ENCODE measurements around the gene TOMM20. TPM values are rescaled to one million over a fixed set of nuclear protein-coding genes. Genes with fewer than 3 reads are reported as not detected.

Gene TOMM20
- total RNA-seq, 1 experiment from 2014 or later, result 197 TPM

DNA sequence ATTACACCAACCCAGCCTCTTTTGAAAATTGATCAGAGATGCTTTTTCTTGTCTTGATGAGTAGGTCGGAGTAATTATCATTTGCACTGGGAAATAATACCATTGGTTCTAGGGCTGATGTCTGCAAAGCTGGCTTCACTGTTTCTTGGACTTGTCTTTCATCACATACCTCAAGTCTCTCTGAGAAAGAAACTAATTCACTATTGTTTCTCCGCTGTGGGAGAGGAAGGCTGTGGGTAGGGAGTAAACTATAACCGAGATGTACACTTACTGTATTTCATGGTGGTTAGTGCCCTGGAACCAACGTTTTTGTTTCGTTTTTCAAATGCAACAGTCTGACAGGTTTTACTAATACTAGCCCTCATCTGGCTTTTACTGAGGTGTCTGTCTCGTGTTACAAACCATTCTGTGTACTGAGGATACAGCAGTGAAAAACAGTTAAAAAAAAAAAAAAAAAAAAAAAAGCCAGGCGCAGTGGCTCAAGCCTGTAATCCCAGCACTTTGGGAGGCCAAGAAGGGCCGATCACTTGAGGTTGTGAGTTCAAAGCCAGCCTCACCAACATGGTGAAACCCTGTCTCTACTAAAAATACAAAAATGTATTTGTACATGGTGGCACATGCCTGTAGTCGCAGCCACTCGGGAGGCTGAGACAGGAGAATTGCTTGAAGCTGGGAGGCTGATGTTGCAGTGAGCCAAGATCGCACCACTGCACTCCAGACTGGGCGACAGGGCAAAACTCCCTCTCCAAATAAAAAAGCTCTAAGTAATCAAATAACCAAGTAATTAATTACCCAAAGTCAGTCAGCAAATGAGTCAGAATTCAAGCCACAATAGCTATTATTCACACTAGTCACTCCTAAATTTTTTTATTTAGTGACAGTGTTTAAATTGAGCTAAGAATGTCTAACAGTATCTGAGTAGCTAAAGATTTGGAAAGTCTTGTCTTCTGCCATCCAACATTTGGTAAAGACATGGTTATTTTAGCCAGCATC lies 23.3 kb downstream of the TOMM20 start:
- Histone ChIP-seq H3K9me3 (ENCODE audit: control insufficient read depth, low read depth, low read length) (no peaks in the 10 kb centered on the region), H3T11ph (ENCODE audit: low read length) (no peak overlapping the region), H3K79me2 (ENCODE audit: insufficient read depth, low read length) (no peaks in the 10 kb centered on the region), H2BK15ac (ENCODE audit: low read depth, low read length) (no peak overlapping the region), H3K4ac (ENCODE audit: low read depth, low read length) (no peak overlapping the region), H3K18ac (ENCODE audit: insufficient read length, low read depth, low read length) (no peak overlapping the region), H4K20me1 (ENCODE audit: control insufficient read depth, insufficient read depth, insufficient read length) (no peaks in the 10 kb centered on the region), H2BK20ac (ENCODE audit: low read depth, low read length, poor library complexity, severe bottlenecking) (no peak overlapping the region), H3K4me2 (ENCODE audit: insufficient read depth, insufficient read length, low read length) (no peak overlapping the region), H2AK5ac (ENCODE audit: insufficient read length, low read length) (no peak overlapping the region), H3K14ac (ENCODE audit: insufficient read depth, low read length) (no peak overlapping the region), H2AFZ (ENCODE audit: low read length) (no peak overlapping the region), H3K4me1 (ENCODE audit: insufficient read depth, low read length) (no peaks in the 10 kb centered on the region), H2BK120ac (ENCODE audit: low read depth, low read length, poor library complexity, severe bottlenecking) (no peak overlapping the region), H3K27ac (ENCODE audit: insufficient read length, low read depth, low read length) (no peak overlapping the region), H3K79me1 (ENCODE audit: insufficient read depth, low read depth, low read length, poor library complexity, severe bottlenecking) (no peaks in the 10 kb centered on the region), H4K5ac (ENCODE audit: insufficient read length, low read depth, low read length) (no peak overlapping the region), H2BK12ac (ENCODE audit: insufficient read length, low read depth, low read length) (no peak overlapping the region), H3K9ac (ENCODE audit: extremely low read depth, insufficient read length, low read length) (no peak overlapping the region), H3K56ac (ENCODE audit: insufficient read length, low read depth, low read length) (no peak overlapping the region), H4K91ac (ENCODE audit: insufficient read length, low read depth, low read length) (no peak overlapping the region), H3K23ac (ENCODE audit: insufficient read length, low read depth, low read length) (no peak overlapping the region), H2BK5ac (ENCODE audit: insufficient read length, low read length) (no peak overlapping the region), H3K27me3 (ENCODE audit: insufficient read depth, low read length) (no peaks in the 10 kb centered on the region), H3K23me2 (ENCODE audit: insufficient read length, low read depth, low read length, poor library complexity, severe bottlenecking) (no peaks in the 10 kb centered on the region), H4K8ac (replicated peaks; ENCODE audit: insufficient read length, low read depth, low read length) (no peak overlapping the region)
- Mint-ChIP-seq H3K36me3 (ENCODE audit: insufficient read depth in 1 of 3, low read depth in 3 of 3) (peaks cover 19 to 32% (median 27%) of the 10 kb centered on the region in 3 experiments; a peak in 6 of 7 replicates), H3K4me1 (peaks cover 16 to 18% of the 10 kb centered on the region in 2 experiments), H3K9me3 (peaks cover 0 to 2% of the 10 kb centered on the region in 2 experiments; a peak in 1 of 5 replicates), H3K27ac (no peak overlapping the region), H3K27me3 (ENCODE audit: low read depth) (peaks cover 7% of the 10 kb centered on the region), H3K4me3 (no peak overlapping the region)
- TF ChIP-seq, protein P1, sequence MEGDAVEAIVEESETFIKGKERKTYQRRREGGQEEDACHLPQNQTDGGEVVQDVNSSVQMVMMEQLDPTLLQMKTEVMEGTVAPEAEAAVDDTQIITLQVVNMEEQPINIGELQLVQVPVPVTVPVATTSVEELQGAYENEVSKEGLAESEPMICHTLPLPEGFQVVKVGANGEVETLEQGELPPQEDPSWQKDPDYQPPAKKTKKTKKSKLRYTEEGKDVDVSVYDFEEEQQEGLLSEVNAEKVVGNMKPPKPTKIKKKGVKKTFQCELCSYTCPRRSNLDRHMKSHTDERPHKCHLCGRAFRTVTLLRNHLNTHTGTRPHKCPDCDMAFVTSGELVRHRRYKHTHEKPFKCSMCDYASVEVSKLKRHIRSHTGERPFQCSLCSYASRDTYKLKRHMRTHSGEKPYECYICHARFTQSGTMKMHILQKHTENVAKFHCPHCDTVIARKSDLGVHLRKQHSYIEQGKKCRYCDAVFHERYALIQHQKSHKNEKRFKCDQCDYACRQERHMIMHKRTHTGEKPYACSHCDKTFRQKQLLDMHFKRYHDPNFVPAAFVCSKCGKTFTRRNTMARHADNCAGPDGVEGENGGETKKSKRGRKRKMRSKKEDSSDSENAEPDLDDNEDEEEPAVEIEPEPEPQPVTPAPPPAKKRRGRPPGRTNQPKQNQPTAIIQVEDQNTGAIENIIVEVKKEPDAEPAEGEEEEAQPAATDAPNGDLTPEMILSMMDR (conservative IDR thresholded peaks at IDR 0.05), result no peak
- whole genome bisulfite sequencing (ENCODE audit: extremely low coverage, insufficient read length, low lambda C conversion rate), result no CpG with 5 or more reads among the region's 12 CpGs
- DNase-seq, result no peak

Measured in H9 (cell line).